Right lobe of liver (tissue), 4 donors: ENCODE data around the gene CD4.

Experiments
- CTCF ChIP-seq, 4 donors: fragments of 200-600 bp in 3 of 4; fragments of 450-650 bp in 1 of 4; IDR thresholded peaks; one replicate each; pipeline versions ENCODE4 v1.5.1 to v1.8.0; 2016 to 2022; ENCODE audit warnings: antibody characterized with exemption in 4 of 4, mild to moderate bottlenecking in 2 of 4
- POLR2A ChIP-seq: fragments of 450-650 bp; IDR thresholded peaks from one replicate; pipeline ENCODE4 v1.6.1; 2017; ENCODE audit warnings: antibody characterized with exemption, mild to moderate bottlenecking
- donor health status: DM: no; HTN: no; CAD: no.
- donor health status: DM: no; HTN: no; CAD: no.
- donor health status: DM: no; HTN: yes; CAD: no.

GRCh38 chr12:6819106-6820030 is 30.0 kb downstream of the CD4 start:
- TF ChIP-seq CTCF (IDR thresholded peaks at IDR 0.05), result no peak
- no peak for TF ChIP-seq POLR2A
